Ascending aorta (tissue), 2 donors: ENCODE results near the gene NQO2. TPM values are rescaled to one million over a fixed set of nuclear protein-coding genes. Genes with fewer than 3 reads are reported as not detected.
"Not testable (repeated sequence)": the region's sequence is repeated elsewhere in the genome, so short reads cannot be mapped to it uniquely, and the experiment has no call there.

Source experiments
- DNase-seq, 2 donors: peaks; one replicate each; pipeline ENCODE4 v3.0.0-alpha.2; 2019; ENCODE audit warnings: low spot score in 2 of 2
- H3K27ac ChIP-seq, 2 donors: fragments of 200-600 bp; sonication (generic); one replicate each; pipeline ENCODE4 v1.5.1; 2016 to 2017; ENCODE audit warnings: mild to moderate bottlenecking in 1 of 2
- H3K27me3 ChIP-seq: fragments of 200-600 bp; sonication (generic); one replicate; pipeline ENCODE4 v1.5.1; 2017
- H3K36me3 ChIP-seq, 2 donors: fragments of 200-600 bp; sonication (generic); one replicate each; pipeline ENCODE4 v1.5.1; 2016
- H3K4me1 ChIP-seq, 2 donors: fragments of 200-600 bp; sonication (generic); one replicate each; pipeline ENCODE4 v1.5.1; 2016 to 2017; ENCODE audit warnings: mild to moderate bottlenecking in 1 of 2
- H3K4me3 ChIP-seq, 2 donors: fragments of 200-600 bp; sonication (generic); one replicate each; pipeline ENCODE4 v1.5.1; 2016 to 2017; ENCODE audit warnings: mild to moderate bottlenecking in 1 of 2
- H3K9me3 ChIP-seq, 2 donors: fragments of 200-600 bp; sonication (generic); one replicate each; pipeline ENCODE4 v1.5.1; 2016
- intact Hi-C: fragments of 100-400 bp; cut with DNase I; formaldehyde crosslinking; loops from one replicate; pipeline ENCODE4 v1.15.1; 2023
- total RNA-seq: library from RNA; depleted of rRNA; stranded (reverse); fragments of >200 nt; gene quantifications from one replicate; pipeline ENCODE4 v1.1.0, GENCODE V29; 2016
- TF ChIP-seq, protein P1 (sequence below), 3 experiments: fragments of 200-600 bp in 2 of 3; fragments of 450-650 bp in 1 of 3; sonication (generic) in 2 of 3; IDR thresholded peaks; one replicate each; pipeline ENCODE4 v1.5.1; 2016 to 2019; ENCODE audit warnings: antibody characterized with exemption in 3 of 3, mild to moderate bottlenecking in 1 of 3, moderate library complexity in 1 of 3

The NQO2 gene
- total RNA-seq, 1 donor from 2014 or later: 7.7 TPM

DNA sequence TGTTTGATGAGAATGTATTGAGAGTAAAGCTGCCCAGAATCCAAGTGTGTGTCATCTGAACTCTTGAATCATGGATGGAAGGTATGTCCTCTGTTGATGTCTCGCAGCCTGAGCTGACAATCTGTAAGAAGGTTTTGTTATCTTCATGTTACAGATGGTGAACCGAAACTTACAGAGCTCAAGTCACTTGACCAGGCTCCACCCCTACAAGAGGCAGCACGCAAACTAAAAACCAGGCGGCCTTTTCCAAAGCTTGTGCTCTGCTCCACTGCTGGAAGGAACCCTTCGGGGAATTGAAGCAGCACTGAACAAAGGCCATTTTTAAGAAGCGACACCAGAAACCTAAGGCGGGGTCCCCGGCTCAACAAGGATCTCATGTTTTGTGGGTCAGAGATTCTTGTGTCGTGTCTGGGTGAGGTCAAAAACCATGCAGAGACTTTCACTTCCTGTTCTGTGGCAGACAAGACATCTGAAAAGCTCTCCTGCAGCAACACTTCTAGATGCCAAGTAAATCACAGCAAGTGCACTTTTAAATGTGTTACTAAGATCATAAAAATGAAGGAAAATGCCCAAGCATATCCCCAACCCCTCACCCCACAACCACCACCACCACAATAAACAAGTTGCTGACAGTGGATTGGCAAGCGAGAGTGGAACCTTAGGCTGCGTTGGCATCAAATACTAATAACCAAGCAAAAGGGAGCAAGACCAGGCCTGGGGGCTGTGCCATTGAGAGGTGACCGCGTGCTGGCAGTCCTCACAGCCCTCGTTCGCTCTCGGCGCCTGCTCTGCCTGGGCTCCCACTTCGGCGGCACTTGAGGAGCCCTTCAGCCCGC is 27.3 kb downstream of the NQO2 start:
- Histone ChIP-seq H3K9me3 (no peaks in the 10 kb centered on the region), H3K36me3 (no peaks in the 10 kb centered on the region), H3K4me3 (no peak overlapping the region), H3K27me3 (no peaks in the 10 kb centered on the region), H3K27ac (no peak overlapping the region), H3K4me1 (peaks cover 5 to 9% of the 10 kb centered on the region in 2 donors)
- intact Hi-C loops: no loop called here
- TF ChIP-seq, protein P1, sequence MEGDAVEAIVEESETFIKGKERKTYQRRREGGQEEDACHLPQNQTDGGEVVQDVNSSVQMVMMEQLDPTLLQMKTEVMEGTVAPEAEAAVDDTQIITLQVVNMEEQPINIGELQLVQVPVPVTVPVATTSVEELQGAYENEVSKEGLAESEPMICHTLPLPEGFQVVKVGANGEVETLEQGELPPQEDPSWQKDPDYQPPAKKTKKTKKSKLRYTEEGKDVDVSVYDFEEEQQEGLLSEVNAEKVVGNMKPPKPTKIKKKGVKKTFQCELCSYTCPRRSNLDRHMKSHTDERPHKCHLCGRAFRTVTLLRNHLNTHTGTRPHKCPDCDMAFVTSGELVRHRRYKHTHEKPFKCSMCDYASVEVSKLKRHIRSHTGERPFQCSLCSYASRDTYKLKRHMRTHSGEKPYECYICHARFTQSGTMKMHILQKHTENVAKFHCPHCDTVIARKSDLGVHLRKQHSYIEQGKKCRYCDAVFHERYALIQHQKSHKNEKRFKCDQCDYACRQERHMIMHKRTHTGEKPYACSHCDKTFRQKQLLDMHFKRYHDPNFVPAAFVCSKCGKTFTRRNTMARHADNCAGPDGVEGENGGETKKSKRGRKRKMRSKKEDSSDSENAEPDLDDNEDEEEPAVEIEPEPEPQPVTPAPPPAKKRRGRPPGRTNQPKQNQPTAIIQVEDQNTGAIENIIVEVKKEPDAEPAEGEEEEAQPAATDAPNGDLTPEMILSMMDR (IDR thresholded peaks at IDR 0.05): no peak
- DNase-seq: no peak

DNA sequence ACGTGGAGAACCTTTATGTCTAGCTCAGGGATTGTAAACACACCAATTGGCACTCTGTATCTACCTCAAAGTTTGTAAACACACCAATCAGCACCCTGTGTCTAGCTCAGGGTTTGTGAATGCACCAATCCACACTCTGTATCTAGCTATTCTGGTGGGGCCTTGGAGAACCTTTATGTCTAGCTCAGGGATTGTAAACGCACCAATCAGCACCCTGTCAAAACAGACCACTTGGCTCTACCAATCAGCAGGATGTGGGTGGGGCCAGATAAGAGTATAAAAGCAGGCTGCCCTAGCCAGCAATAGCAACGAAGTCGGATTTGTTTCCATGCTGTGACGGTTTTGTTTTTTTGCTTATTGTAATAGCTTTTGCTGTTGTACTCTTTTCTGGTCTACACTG is 28.5 kb downstream of the NQO2 start:
- H3K4me1 ChIP-seq, DNase-seq, H3K27ac ChIP-seq, H3K27me3 ChIP-seq, H3K4me3 ChIP-seq, H3K36me3 ChIP-seq, H3K9me3 ChIP-seq, intact Hi-C loops: not testable (repeated sequence)

DNA sequence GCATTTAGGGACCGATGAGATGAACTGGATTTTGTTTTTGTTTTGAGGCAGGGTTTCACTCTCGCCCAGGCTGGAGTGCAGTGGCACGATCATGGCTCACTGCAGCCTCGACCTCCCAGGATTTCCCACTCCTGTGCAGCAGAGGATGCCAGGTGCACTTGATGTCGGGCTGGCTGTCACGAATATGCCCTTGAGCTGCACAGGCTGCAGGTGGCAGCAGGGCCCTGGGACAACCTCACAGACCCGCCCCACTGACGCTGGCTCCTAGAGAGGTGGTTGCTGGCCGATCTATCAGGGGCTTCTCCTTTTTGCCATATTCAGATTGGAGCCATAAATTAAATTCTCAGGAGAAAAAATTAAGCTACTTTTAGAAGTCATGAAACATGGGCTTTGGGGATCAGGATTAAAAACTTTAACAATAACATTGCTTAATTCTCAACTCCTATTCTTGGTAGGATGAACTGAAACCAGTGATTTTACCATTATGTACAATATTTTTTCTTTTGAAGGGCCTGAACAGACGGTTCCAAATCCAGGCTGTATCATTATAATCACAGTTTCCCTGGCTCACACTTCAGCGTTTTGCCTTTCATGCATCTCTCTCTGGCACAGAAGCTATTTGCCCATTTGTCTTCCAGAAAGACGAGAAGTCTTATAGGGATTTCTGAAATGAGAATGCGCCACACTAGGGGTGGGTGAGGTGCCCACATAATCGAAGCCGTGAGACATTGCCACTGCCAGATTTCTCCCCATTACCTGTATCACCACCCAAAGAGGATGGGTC is 32.4 kb downstream of the NQO2 start:
- Histone ChIP-seq H3K9me3 (no peaks in the 10 kb centered on the region), H3K27ac (no peak overlapping the region), H3K4me1 (no peaks in the 10 kb centered on the region), H3K27me3 (no peaks in the 10 kb centered on the region), H3K36me3 (no peaks in the 10 kb centered on the region), H3K4me3 (no peak overlapping the region)
- TF ChIP-seq, protein P1 (IDR thresholded peaks at IDR 0.05): no peak
- DNase-seq: no peak
- intact Hi-C loops: no loop called here

DNA sequence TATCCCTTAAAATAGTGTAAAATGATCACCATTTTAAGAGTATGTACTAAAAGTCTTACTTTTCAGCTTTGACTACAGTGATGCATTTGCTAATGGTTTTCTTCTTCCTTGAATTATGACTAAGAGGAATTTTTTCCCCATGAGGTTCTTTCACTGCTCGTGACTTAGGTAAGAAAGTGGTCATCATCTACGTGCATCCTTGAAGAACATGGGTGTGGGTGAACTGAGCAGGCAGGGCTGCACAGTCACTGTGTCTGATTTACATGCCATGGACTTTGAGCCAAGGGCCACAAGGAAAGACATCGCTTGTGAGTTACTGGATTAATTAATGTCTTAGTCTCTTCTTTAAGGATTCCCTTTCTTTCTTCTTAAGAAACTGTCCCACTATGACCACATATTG is 33.3 kb downstream of the NQO2 start:
- TF ChIP-seq, protein P1 (IDR thresholded peaks at IDR 0.05): no peak
- H3K27ac ChIP-seq: no peak overlapping the region
- H3K4me1 ChIP-seq: no peaks in the 10 kb centered on the region
- intact Hi-C loops: no loop called here
- no peaks in the 10 kb centered on the region for H3K9me3 ChIP-seq
- H3K36me3 ChIP-seq: no peaks in the 10 kb centered on the region
- H3K4me3 ChIP-seq: no peak overlapping the region
- no peak for DNase-seq
- no peaks in the 10 kb centered on the region for H3K27me3 ChIP-seq

DNA sequence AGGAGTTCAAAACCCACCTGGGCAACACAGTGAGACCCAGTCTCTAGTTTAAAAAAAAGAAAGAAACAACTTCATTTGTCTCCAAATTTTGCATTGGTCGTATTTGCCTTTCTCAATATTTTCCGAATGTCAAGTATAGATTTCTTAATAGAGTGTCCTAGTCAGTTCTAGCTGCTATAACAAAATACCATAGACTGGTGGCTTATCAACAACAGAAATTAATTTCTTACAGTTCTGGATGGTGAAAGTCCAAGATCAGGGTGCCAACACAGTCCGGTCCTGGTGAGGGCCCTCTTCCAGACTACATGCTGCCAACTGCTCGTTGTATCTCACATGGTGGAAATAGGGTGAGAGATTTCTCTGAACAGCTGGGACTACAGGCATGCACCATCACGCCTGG is 34.0 kb downstream of the NQO2 start:
- Histone ChIP-seq H3K4me1 (no peaks in the 10 kb centered on the region), H3K4me3 (no peak overlapping the region), H3K9me3 (no peaks in the 10 kb centered on the region), H3K27ac (no peak overlapping the region), H3K36me3 (no peaks in the 10 kb centered on the region), H3K27me3 (no peaks in the 10 kb centered on the region)
- DNase-seq: no peak
- TF ChIP-seq, protein P1 (IDR thresholded peaks at IDR 0.05): no peak
- intact Hi-C loops: no loop called here

DNA sequence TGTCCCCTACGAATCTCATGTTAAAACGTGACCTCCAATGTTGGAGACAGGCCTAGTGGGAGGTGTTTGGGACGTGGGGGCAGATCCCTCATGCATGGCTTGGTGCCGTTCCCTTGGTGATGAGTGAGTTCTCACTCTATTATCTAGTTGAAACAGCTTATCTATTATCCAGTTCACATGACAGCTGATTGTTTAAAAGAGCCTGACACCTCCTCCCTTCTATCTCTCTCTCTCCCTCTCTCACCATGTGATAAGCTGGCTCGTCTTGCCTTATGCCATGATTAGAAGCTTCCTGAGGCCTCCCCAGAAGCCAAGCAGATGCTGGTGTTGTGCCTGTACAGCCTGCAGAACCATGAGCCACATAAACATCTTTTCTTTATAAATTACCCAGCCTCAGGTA is 35.7 kb downstream of the NQO2 start:
- no peaks in the 10 kb centered on the region for H3K27me3 ChIP-seq
- TF ChIP-seq, protein P1 (IDR thresholded peaks at IDR 0.05): no peak
- no peaks in the 10 kb centered on the region for H3K9me3 ChIP-seq
- intact Hi-C loops: no loop called here
- no peaks in the 10 kb centered on the region for H3K4me1 ChIP-seq
- no peaks in the 10 kb centered on the region for H3K36me3 ChIP-seq
- DNase-seq: no peak
- no peak overlapping the region for H3K4me3 ChIP-seq
- no peak overlapping the region for H3K27ac ChIP-seq
